Sigmoid colon (tissue), 4 donors: Measurements from ENCODE around the gene ASTN1.

Source experiments
- POLR2AphosphoS5 ChIP-seq, 4 donors: sonication (generic); formaldehyde crosslinking; IDR thresholded peaks; one replicate each; pipeline ENCODE4 v1.6.1; 2017; ENCODE audit warnings: antibody characterized with exemption in 4 of 4
- TF ChIP-seq, protein P1 (sequence below), 4 experiments: fragments of 450-650 bp in 3 of 4; fragments of 200-600 bp in 1 of 4; IDR thresholded peaks; one replicate each; pipeline ENCODE4 v1.5.1; 2016 to 2019; ENCODE audit warnings: antibody characterized with exemption in 4 of 4, mild to moderate bottlenecking in 3 of 4, moderate library complexity in 2 of 4

DNA sequence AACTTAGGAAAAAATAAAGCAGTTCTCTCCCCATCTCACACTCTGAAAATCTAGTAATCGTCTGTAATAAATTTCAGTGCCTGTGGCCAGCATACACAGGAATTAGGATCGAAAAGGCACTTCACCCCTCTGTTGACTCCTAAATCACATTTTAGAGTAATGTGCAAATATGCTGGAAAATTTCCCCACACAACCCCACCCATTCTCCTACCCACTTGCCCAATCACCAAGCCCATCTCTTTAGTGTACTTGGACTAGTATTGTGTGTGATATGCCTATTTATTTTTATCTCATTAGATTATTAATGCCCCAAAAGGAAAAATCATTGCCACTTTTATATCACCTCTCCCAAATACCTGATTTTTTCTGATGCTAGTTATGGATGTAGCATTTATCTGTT lies 323.3 kb downstream of the ASTN1 start:
- TF ChIP-seq, protein P1, sequence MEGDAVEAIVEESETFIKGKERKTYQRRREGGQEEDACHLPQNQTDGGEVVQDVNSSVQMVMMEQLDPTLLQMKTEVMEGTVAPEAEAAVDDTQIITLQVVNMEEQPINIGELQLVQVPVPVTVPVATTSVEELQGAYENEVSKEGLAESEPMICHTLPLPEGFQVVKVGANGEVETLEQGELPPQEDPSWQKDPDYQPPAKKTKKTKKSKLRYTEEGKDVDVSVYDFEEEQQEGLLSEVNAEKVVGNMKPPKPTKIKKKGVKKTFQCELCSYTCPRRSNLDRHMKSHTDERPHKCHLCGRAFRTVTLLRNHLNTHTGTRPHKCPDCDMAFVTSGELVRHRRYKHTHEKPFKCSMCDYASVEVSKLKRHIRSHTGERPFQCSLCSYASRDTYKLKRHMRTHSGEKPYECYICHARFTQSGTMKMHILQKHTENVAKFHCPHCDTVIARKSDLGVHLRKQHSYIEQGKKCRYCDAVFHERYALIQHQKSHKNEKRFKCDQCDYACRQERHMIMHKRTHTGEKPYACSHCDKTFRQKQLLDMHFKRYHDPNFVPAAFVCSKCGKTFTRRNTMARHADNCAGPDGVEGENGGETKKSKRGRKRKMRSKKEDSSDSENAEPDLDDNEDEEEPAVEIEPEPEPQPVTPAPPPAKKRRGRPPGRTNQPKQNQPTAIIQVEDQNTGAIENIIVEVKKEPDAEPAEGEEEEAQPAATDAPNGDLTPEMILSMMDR (IDR thresholded peaks at IDR 0.05) = no peak
- no peak for TF ChIP-seq POLR2AphosphoS5 (IDR thresholded peaks at IDR 0.05)
